HG02571 (cell line): ENCODE results near the gene FUOM.

ENCODE experiments used
- ATAC-seq: cut with Tn5 transposase; IDR thresholded peaks from one replicate; pipeline ENCODE4 v1.9.1; 2021; ENCODE audit warnings: mild to moderate bottlenecking, moderate library complexity; ENCODE audit not compliant: unreplicated experiment

FUOM gene

DNA sequence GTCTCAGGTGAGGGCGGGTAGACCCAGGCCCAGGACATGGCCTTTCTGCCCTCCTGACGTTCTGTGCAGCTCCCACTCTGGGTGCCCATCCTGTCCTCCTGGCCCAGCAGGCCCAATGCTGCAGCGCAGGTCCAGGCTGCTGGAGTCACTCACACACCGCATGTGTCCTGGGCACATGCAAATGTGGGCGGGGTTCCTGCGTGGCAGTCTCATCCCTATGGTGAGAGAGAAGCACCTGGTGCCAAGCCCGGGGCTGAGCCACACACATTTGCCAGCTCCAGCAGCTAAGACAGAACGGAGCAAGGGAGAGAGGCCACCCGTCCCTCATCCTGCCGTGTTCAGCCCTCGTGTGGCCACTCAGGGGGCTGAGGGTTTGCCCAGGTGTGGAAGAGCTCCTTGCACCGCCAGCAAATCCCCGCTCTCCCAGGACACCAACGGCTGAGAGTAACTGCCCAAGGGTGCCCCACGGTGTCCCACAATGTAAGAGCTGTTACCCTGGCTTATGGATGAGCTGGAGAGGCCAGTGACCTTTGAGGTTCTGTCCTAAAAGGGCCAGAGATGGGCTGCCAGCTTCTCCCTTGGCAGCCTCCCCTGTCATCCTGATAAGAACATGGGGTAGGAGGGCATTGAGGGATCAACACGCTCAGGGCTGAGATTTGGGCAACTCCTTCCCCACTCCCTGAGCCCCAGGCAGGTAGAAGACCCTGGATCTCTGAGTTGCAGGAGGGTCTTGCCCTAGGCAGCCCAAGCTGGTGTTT lies 4.4 kb downstream of the FUOM start:
- no peak for ATAC-seq

GRCh38 chr10:133351408-133352318 lies 6.2 kb downstream of the FUOM start:
- no peak for ATAC-seq

DNA sequence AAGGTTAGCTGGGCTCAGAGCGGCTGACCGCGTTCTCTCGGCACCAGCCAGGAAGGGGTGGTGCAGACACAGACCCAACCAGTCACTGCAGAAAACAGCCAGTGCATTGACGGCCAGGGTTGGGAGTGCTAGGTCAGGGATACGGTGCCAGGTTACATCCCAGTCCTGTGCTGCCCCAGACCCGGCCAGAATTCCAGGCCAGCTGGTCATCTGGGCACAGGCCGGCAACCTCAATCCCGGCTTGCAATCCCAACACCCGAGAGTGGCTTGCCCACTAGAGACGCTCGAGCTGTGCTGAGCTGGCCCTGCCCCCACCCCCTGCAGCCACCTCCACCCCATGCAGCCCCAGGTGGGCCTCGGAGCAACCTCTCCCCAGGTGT lies 6.9 kb downstream of the FUOM start:
- ATAC-seq: no peak

GRCh38 chr10:133350283-133350949 lies 7.4 kb downstream of the FUOM start:
- no peak for ATAC-seq

DNA sequence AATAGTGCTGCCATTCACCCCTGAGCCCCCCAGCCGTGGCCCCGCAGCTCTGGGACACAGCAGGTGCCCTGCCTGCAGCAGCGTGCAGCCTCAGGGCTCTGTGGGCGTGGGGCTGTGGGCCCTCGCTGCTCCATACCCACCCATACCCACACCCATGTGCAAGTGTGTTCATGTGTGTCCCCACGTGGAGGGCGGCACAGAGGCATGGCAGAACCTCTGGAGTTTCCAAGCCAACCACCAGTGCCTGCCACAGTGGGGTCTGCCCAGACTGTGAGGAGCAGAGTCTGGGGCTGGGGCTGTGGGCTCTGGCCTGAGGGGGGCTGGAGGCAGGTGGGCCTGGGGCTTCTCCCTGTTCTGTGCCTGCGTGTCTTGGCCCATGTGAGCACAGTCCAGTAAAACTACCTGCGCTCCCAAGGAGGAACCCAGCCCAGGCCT lies 8.2 kb downstream of the FUOM start:
- ATAC-seq: no peak

GRCh38 chr10:133349160-133349568 lies 8.7 kb downstream of the FUOM start:
- ATAC-seq: no peak

DNA sequence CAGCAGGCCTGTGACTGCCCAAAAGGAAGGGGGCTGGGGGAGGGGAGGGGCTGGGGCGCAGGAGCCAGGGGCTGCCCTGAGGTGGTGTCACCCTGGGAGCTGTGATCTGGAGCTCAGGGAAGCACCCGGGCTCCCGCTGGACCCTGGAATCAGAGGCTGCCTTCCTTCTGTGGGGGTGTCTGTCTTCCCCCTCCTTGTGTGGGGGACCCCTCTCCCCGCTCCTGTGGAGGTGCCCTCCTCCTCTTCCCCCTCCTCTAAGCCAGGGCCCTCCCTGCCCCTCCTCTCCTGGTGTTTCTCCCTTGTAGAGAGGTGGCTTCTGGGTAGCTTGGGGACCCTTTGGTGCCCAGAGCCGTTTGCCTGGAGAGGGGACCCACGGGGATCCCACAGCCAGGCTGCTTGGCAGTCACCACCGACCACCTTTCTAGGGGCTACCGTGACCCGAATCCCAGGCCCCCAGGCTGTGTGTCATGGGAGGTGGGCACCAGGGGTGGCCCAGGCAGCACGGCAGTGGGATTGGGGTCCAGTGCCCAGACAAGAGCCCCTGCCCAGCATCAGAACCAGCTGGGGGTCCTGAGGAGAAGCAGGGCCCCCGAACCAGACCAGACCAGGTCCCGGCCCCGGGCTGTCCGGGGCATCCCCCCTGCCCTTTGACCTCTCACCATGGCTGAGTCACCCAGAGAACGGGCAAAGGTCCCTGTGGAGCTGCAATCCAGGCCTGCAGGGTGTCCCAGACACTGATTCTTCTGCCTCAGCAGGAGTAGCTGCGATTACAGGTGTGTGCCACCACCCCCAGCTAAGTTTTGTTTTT lies 9.9 kb downstream of the FUOM start:
- no peak for ATAC-seq

GRCh38 chr10:133346413-133346812 lies 11.4 kb downstream of the FUOM start:
- ATAC-seq: no peak

- no peak for ATAC-seq
Observed at GRCh38 chr10:133344236-133344635, 13.6 kb downstream of the FUOM start.

- ATAC-seq: no peak
Observed at GRCh38 chr10:133343558-133343957, 14.3 kb downstream of the FUOM start.

DNA sequence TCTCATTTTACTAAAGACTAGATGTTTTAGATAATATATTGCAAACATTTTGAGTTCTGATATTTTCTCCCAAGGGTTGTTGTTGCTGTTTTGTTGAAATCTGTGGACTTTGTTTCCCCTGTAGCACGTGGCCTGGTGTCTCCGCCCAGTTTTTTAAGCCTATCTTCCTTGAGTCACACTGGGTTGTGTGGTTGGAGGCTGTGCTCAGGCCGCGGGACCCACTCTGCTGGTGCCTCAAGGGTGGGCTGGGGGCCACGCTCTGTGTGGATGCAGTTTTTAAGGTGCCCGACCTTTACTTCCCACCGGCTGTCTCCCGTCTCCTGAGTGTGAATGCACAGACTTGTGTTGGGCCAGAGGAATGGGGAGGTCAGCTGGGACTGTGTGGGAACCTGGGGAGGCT lies 14.9 kb downstream of the FUOM start:
- no peak for ATAC-seq

GRCh38 chr10:133341983-133342382 lies 15.8 kb downstream of the FUOM start:
- ATAC-seq: no peak

DNA sequence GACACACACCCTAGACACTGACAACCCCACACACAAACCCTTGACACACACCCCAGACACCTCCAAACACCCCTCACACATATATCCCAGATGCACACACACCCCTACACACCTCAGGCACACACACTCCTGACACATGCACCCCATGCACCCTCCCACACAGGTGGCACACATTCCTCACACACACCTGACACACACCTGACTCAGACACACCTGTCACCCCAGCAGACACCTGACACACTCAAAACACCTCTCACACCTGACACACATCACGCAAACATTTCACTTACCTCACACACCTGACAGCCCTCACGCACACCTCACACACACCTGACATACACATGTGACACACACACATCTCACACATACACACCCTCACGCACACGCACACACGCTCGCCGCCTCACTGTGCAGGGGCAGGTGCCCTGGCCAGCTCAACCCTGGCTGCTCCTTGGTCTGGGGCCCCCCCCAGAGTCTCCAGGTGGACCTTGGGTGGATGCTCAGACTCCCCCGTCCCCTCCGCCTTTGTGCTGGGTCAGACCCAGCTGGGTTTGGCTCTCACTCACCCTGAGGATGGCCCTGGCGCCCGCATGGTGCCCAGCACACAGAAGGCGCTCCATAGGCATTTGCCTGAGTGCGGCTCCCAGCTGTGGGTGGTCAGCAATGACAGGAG lies 18.0 kb downstream of the FUOM start:
- no peak for ATAC-seq

GRCh38 chr10:133338080-133339071 lies 19.4 kb downstream of the FUOM start:
- no peak for ATAC-seq

- no peak for ATAC-seq
Observed at GRCh38 chr10:133337370-133337725, 20.5 kb downstream of the FUOM start.

DNA sequence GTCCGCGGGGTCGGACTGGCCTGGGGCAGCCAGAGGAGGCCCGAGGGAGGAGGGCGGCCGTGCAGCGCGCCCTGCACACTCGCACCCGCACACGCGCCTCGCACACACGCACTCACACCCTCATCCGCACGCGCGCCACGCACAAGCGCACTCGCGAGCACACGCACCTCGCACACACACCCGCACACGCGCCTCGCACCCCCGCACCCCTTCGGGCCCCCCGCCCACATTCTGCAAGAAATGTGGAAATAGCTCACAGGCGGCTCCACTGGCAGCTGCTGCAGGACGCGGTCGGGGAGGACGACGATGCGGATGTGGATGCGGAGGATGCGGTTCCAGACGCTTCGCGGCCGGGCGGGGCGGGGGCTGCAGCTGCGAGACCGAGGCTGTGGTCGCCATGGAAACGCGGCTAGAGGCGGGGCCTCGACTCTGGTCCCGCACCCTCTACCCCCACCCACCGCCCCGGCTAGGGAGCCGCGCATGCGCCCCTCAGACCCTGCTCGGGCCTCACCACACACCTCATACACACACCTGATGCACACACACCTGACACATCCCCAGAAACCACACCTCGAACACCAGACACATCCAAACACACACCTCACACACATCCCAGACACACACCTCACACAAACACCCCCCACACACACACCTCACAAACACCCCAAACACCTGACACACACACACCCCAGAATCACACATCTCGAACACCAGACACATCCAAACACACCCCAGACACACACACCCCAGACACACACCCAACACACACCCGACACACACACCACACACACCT lies 21.0 kb downstream of the FUOM start, which contains the start of gene CALY:
CALY (minus strand) TSS at position 320 of the 793 bp plus-strand sequence. CDS start 7,907 bp downstream, outside the sequence.
- ATAC-seq: no peak

DNA sequence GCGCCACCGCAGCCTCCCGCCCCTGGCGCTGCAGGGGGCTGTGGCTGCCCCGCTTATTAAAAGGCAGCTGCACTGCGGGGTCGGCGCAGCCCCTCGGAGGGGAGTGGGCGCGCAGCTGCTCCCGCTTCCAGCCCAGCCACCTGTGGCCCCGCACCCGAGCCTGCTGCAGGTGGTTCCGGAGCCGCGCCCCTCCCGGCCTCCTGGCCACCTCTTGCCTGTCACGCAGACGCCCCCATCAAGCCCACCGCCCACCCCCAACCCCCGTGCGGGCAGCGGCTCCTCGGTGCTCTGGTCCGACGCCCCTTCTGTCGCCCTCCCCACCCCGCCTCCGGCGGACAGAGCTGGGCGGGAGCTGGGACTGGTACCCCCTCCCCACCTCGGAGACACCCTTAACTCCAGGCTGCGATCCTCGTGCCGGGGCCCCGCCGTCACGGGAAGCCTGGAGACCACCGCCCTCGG lies 21.7 kb downstream of the FUOM start:
- no peak for ATAC-seq
